Putamen (tissue), 1 donor: Measurements from ENCODE around the gene CAV1.

Experiments
- DNase-seq: peaks from one replicate; pipeline ENCODE4 v3.0.0-alpha.2; 2016; ENCODE audit warnings: low spot score

CAV1 gene

DNA sequence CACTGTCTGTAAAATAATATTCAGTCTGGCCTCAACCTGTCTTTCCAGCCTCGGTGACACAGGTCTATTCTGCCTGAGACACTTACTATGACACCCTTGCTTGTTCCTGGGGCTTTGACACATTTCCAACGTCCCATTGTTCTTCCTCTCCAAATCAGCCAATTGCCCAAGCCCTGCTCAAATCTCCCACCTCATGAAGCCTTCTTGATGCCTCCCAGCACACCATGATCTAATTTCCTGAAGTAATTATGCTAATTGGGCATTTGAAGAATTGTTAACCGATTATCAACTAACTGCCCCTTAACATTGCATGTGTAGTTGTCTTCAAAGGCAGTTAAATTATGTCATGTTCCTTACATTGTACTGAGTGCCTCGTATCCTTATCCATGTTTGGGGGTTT lies 33.1 kb downstream of the CAV1 start:
- DNase-seq, result no peak

DNA sequence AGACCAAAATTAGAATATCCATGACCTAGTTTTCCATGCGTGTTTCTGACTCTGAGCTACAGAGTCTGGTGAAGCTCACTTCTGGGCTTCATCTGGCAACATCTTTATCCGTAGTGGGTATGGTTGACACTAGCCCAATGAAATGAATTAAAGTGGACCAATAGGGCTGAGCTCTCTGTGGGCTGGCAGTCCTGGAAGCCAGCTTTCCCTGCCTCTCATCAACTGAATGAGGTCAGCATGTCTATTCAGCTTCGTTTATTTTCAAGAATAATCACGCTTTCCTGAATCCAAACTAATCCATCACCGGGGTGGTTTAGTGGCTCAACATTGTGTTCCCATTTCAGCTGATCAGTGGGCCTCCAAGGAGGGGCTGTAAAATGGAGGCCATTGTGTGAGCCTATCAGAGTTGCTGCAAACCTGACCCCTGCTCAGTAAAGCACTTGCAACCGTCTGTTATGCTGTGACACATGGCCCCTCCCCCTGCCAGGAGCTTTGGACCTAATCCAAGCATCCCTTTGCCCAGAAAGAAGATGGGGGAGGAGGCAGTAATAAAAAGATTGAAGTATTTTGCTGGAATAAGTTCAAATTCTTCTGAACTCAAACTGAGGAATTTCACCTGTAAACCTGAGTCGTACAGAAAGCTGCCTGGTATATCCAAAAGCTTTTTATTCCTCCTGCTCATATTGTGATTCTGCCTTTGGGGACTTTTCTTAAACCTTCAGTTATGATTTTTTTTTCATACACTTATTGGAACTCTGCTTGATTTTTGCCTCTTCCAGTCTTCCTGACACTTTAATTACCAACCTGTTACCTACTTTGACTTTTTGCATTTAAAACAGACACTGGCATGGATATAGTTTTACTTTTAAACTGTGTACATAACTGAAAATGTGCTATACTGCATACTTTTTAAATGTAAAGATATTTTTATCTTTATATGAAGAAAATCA lies 35.5 kb downstream of the CAV1 start:
- no peak for DNase-seq

- DNase-seq, result no peak
Measured at GRCh38 chr7:116561697-116562483, 37.1 kb downstream of the CAV1 start.

- no peak for DNase-seq
Measured at GRCh38 chr7:116562529-116563121, 37.8 kb downstream of the CAV1 start.

- no peak for DNase-seq
Measured at GRCh38 chr7:116565981-116566380, 41.1 kb downstream of the CAV1 start.

DNA sequence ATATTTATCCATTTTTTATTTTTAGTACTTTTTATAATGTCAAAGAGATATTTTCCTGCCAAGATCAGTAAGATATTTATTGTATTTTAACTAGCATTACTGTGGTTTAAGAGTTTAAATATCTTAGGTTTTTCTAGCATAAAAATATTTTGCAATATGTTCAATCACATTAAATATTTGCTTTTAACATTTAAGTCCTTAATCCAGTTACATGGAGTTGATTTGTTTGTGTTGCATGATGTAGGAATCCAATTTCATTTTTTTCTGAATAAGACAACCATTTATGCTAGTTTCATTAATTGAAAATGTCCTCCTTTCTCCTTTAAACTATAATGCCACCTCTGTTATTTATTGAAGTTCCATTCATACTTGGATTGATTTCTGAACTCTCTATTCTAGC lies 41.8 kb downstream of the CAV1 start:
- DNase-seq, result no peak

- DNase-seq, result no peak
Measured at GRCh38 chr7:116569737-116570136, 44.9 kb downstream of the CAV1 start.

DNA sequence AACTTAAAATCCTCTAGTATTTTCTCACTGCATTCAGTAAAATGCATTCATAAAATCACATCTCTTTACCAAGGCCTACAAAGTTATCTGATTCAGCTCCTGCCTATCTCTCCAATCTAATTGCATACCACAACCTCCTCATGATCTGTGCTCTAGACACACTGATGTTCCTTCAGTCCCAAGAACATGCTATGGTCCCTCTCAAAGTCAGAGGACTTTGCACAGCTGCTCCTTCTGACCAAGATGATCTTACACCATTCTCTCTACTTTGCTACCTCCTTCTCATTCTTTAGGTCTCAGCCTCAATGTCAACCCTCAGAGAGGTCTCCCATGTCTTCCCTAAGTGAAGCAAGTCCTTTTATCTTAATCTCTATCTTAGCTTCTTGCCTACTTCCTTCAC lies 45.5 kb downstream of the CAV1 start:
- DNase-seq, result no peak

- no peak for DNase-seq
Measured at GRCh38 chr7:116571037-116571436, 46.2 kb downstream of the CAV1 start.

GRCh38 chr7:116571552-116571951 lies 46.7 kb downstream of the CAV1 start:
- no peak for DNase-seq

GRCh38 chr7:116572036-116572435 lies 47.2 kb downstream of the CAV1 start:
- no peak for DNase-seq

- DNase-seq, result no peak
Measured at GRCh38 chr7:116573541-116573940, 48.7 kb downstream of the CAV1 start.

GRCh38 chr7:116574025-116574822 lies 49.4 kb downstream of the CAV1 start:
- DNase-seq, result no peak

DNA sequence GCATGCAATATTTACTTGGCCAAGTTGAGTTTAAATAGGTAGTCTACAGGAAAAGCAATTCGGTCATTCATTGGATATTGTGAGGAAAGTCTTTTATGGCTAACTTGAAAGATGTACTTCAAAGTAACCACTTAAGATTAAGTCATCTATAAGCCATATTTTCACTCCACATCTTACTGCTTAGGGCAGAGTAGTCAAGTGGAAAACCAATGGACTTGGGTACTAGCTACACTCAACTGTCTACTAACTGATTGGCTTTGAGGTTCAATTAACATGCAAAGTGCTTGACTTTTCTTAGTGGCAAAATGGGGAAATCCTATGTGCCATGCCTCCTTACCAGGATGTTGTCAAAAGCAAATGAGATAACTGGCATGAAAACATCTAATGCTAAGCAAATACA lies 51.0 kb downstream of the CAV1 start:
- DNase-seq, result no peak

- DNase-seq, result no peak
Measured at GRCh38 chr7:116576350-116577319, 51.8 kb downstream of the CAV1 start.

DNA sequence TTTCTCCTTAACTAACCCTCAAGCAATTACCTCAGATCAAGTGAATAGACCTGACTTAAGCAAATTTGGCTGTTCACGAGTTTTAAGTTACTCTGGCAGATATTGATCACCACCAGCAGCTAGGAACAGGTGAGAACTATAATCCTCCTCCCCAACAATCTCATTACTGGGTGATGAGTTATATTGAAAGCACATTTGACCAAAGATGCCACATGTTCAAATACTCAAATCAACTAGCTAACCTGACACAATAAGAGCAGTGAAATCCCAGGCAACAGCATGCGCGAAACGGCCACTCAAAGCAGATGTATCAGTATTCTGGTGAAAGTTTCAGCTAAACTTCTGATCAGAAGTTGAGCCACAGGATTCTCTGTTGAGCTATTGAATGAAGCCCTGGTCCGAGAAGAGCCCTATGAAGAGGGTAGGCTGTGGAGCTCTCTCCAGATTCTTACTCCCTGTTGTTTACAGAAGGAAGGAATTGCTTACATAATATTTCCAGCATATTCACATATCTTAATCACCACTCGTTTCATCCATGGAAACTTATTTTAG lies 52.6 kb downstream of the CAV1 start:
- no peak for DNase-seq

- DNase-seq, result no peak
Measured at GRCh38 chr7:116578526-116578925, 53.7 kb downstream of the CAV1 start.

DNA sequence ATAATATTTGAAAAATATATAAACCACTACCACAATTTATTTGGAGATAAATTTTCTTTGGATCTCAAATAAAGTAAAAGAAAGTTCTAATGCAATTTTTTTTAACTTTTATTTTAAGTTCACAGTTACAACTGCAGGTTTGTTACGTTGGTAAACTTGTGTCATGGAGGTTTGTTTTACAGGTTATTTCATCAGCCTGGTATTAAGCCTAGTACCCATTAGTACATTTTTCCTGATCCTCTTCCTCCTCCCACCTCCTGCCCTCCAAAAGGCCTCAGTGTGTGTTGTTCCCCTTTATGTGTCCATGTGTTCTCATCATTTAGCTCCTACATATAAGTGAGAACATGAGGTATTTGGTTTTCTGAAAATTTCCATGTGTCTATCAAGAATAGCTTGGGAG lies 54.5 kb downstream of the CAV1 start:
- DNase-seq, result no peak

GRCh38 chr7:116579835-116580234 lies 55.0 kb downstream of the CAV1 start:
- DNase-seq, result no peak

GRCh38 chr7:116582164-116582732 lies 57.4 kb downstream of the CAV1 start:
- no peak for DNase-seq
